T-helper 22 cell (primary cell): ENCODE results near the gene MPI.
"Not testable (repeated sequence)": the region's sequence is repeated elsewhere in the genome, so short reads cannot be mapped to it uniquely, and the experiment has no call there.

Experiments
- DNase-seq: peaks from one replicate; pipeline ENCODE4 v3.0.0-alpha.2; 2020; ENCODE audit warnings: low read depth

MPI gene

GRCh38 chr15:74892931-74893330, 3.1 kb downstream of the MPI start:
- DNase-seq, result no peak

GRCh38 chr15:74893627-74894026, 3.8 kb downstream of the MPI start:
- DNase-seq, result no peak

GRCh38 chr15:74894383-74894782, 4.5 kb downstream of the MPI start:
- DNase-seq, result not testable (repeated sequence)

- DNase-seq, result no peak
Observed at GRCh38 chr15:74895830-74896229, 6.0 kb downstream of the MPI start.

GRCh38 chr15:74896316-74896715, 6.5 kb downstream of the MPI start:
- no peak for DNase-seq

- DNase-seq, result no peak
Observed at GRCh38 chr15:74897300-74897701, 7.5 kb downstream of the MPI start.

GRCh38 chr15:74901612-74902063, 11.8 kb downstream of the MPI start:
- DNase-seq, result peak; percentile 17

GRCh38 chr15:74902295-74903075, 12.6 kb downstream of the MPI start:
- no peak for DNase-seq

- DNase-seq, result no peak
Observed at GRCh38 chr15:74903676-74904075, 13.8 kb downstream of the MPI start.

GRCh38 chr15:74904190-74904805, 14.5 kb downstream of the MPI start:
- no peak for DNase-seq

- no peak for DNase-seq
Observed at GRCh38 chr15:74906067-74906449, 16.2 kb downstream of the MPI start.

- peak; percentile 61 for DNase-seq
Observed at GRCh38 chr15:74906450-74907162, 16.8 kb downstream of the MPI start, which contains the start of gene FAM219B. Gene FAM219B (minus strand): TSS chr15:74906851. CDS start chr15:74906800, 51 bp downstream.

GRCh38 chr15:74907163-74907870, 17.5 kb downstream of the MPI start:
- no peak for DNase-seq

- DNase-seq, result no peak
Observed at GRCh38 chr15:74908635-74909034, 18.8 kb downstream of the MPI start.

GRCh38 chr15:74913041-74913440, 23.2 kb downstream of the MPI start:
- DNase-seq, result no peak

- DNase-seq, result not testable (repeated sequence)
Observed at GRCh38 chr15:74913799-74914198, 24.0 kb downstream of the MPI start.

- no peak for DNase-seq
Observed at GRCh38 chr15:74917676-74918075, 27.8 kb downstream of the MPI start.

- no peak for DNase-seq
Observed at GRCh38 chr15:74920456-74920855, 30.6 kb downstream of the MPI start.

GRCh38 chr15:74924525-74924924, 34.7 kb downstream of the MPI start:
- DNase-seq, result no peak

- no peak for DNase-seq
Observed at GRCh38 chr15:74928771-74929198, 38.9 kb downstream of the MPI start.

GRCh38 chr15:74933573-74933972, 43.7 kb downstream of the MPI start:
- no peak for DNase-seq

- DNase-seq, result not testable (repeated sequence)
Observed at GRCh38 chr15:74935193-74935592, 45.4 kb downstream of the MPI start.
